Suprapubic skin (tissue), 4 donors: ENCODE data around the gene FAM237B. TPM values are rescaled to one million over a fixed set of nuclear protein-coding genes. Genes with fewer than 3 reads are reported as not detected.
A peak's percentile ranks its signal among the peaks of the same experiment; 100 is the strongest.
"Not testable (repeated sequence)": the region's sequence is repeated elsewhere in the genome, so short reads cannot be mapped to it uniquely, and the experiment has no call there.

ENCODE experiments used
- DNase-seq, 2 donors: peaks; one replicate each; pipeline ENCODE4 v3.0.0-alpha.2; 2019; ENCODE audit warnings: low spot score in 2 of 2
- H3K27ac ChIP-seq: fragments of 200-600 bp; sonication (generic); one replicate; pipeline ENCODE4 v1.5.1; 2019
- H3K27me3 ChIP-seq: fragments of 200-600 bp; sonication (generic); one replicate; pipeline ENCODE4 v1.5.1; 2019
- H3K36me3 ChIP-seq: fragments of 200-600 bp; sonication (generic); one replicate; pipeline ENCODE4 v1.5.1; 2019
- H3K4me1 ChIP-seq: fragments of 200-600 bp; sonication (generic); one replicate; pipeline ENCODE4 v1.5.1; 2019
- H3K4me3 ChIP-seq: fragments of 200-600 bp; sonication (generic); one replicate; pipeline ENCODE4 v1.5.1; 2019; ENCODE audit warnings: mild to moderate bottlenecking
- H3K9me3 ChIP-seq: fragments of 200-600 bp; sonication (generic); one replicate; pipeline ENCODE4 v1.5.1; 2019
- EP300 ChIP-seq: sonication (generic); formaldehyde crosslinking; IDR thresholded peaks from one replicate; pipeline ENCODE4 v1.6.1; 2017; ENCODE audit warnings: antibody characterized with exemption
- POLR2A ChIP-seq, 2 donors: fragments of 450-650 bp; IDR thresholded peaks; one replicate each; pipeline ENCODE4 v1.6.1; 2017; ENCODE audit warnings: antibody characterized with exemption in 2 of 2, mild to moderate bottlenecking in 2 of 2, moderate library complexity in 2 of 2
- POLR2AphosphoS5 ChIP-seq, 3 donors: sonication (generic); formaldehyde crosslinking; IDR thresholded peaks; one replicate each; pipeline ENCODE4 v1.6.1; 2017; ENCODE audit warnings: antibody characterized with exemption in 3 of 3
- WGBS: methylation state at CpG from one replicate; pipeline ENCODE4 v1.1.5; 2018; 5-methylcytosine and 5-hydroxymethylcytosine counted together
- total RNA-seq, 4 donors: library from RNA; depleted of rRNA; stranded (reverse); fragments of >200 nt; gene quantifications; one replicate each; pipeline ENCODE4 v1.1.0, GENCODE V29; 2016
- TF ChIP-seq, protein P1 (sequence below), 2 donors: fragments of 200-600 bp in 1 of 2; fragments of 450-650 bp in 1 of 2; sonication (generic) in 1 of 2; IDR thresholded peaks; one replicate each; pipeline ENCODE4 v1.5.1; 2016 to 2019; ENCODE audit warnings: antibody characterized with exemption in 2 of 2, mild to moderate bottlenecking in 1 of 2, moderate library complexity in 1 of 2

The FAM237B gene
- total RNA-seq, 4 donors from 2014 or later: not detected

GRCh38 chr7:90346336-90347125 lies 25.4 kb upstream of the FAM237B start, which contains the start of gene GTPBP10:
Gene GTPBP10 (plus strand): TSS chr7:90346716. CDS start chr7:90346742, 26 bp downstream.
- under 1% methylated on average over 23 of the region's 37 CpGs for WGBS
- H3K9me3 ChIP-seq: no peaks in the 10 kb centered on the region

GRCh38 chr7:90345595-90346335 lies 24.7 kb upstream of the FAM237B start:
- Histone ChIP-seq H3K36me3 (peaks cover 2% of the 10 kb centered on the region), H3K4me1 (peaks cover 21% of the 10 kb centered on the region), H3K9me3 (no peaks in the 10 kb centered on the region), H3K27me3 (no peaks in the 10 kb centered on the region), H3K4me3 (peak overlapping the region; percentile 57), H3K27ac (peak overlapping the region; percentile 76)
- 7% methylated on average over 18 of the region's 18 CpGs for WGBS
- TF ChIP-seq EP300 (no peak), POLR2AphosphoS5 (IDR thresholded peaks at IDR 0.05) (no peak), POLR2A (IDR thresholded peaks at IDR 0.05) (no peak)
- TF ChIP-seq, protein P1, sequence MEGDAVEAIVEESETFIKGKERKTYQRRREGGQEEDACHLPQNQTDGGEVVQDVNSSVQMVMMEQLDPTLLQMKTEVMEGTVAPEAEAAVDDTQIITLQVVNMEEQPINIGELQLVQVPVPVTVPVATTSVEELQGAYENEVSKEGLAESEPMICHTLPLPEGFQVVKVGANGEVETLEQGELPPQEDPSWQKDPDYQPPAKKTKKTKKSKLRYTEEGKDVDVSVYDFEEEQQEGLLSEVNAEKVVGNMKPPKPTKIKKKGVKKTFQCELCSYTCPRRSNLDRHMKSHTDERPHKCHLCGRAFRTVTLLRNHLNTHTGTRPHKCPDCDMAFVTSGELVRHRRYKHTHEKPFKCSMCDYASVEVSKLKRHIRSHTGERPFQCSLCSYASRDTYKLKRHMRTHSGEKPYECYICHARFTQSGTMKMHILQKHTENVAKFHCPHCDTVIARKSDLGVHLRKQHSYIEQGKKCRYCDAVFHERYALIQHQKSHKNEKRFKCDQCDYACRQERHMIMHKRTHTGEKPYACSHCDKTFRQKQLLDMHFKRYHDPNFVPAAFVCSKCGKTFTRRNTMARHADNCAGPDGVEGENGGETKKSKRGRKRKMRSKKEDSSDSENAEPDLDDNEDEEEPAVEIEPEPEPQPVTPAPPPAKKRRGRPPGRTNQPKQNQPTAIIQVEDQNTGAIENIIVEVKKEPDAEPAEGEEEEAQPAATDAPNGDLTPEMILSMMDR (IDR thresholded peaks at IDR 0.05): no peak
- no peak for DNase-seq

More at GRCh38 chr7:90346336-90347125, 25.4 kb upstream of the FAM237B start, which contains the start of gene GTPBP10:
- Histone ChIP-seq H3K36me3 (peaks cover 2% of the 10 kb centered on the region), H3K4me1 (peaks cover 21% of the 10 kb centered on the region), H3K27ac (peak within 1 kb of the TSS; percentile 76), H3K27me3 (no peaks in the 10 kb centered on the region), H3K4me3 (peak within 1 kb of the TSS; percentile 57)
- DNase-seq: peak; percentile 95
- no peak for TF ChIP-seq EP300
- TF ChIP-seq, protein P1 (IDR thresholded peaks at IDR 0.05): peak; percentile 62 to 78
- peak in 2 of 3 donors; percentile 66 to 90 for TF ChIP-seq POLR2AphosphoS5 (IDR thresholded peaks at IDR 0.05)
- TF ChIP-seq POLR2A (IDR thresholded peaks at IDR 0.05): peak; percentile 34 to 83

GRCh38 chr7:90345016-90345415 lies 23.9 kb upstream of the FAM237B start:
- Histone ChIP-seq H3K9me3 (no peaks in the 10 kb centered on the region), H3K27me3 (no peaks in the 10 kb centered on the region), H3K4me3 (no peak overlapping the region), H3K27ac (no peak overlapping the region), H3K36me3 (peaks cover 2% of the 10 kb centered on the region), H3K4me1 (peaks cover 21% of the 10 kb centered on the region)
- no peak for DNase-seq
- TF ChIP-seq POLR2AphosphoS5 (IDR thresholded peaks at IDR 0.05): no peak
- no peak for TF ChIP-seq EP300
- TF ChIP-seq POLR2A (IDR thresholded peaks at IDR 0.05): no peak
- TF ChIP-seq, protein P1 (IDR thresholded peaks at IDR 0.05): no peak

GRCh38 chr7:90337106-90337505 lies 16.0 kb upstream of the FAM237B start:
- H3K36me3 ChIP-seq: no peaks in the 10 kb centered on the region
- peaks cover 3% of the 10 kb centered on the region for H3K27me3 ChIP-seq
- H3K4me3 ChIP-seq: no peak overlapping the region
- no peaks in the 10 kb centered on the region for H3K4me1 ChIP-seq
- DNase-seq: no peak
- TF ChIP-seq EP300 (no peak), POLR2AphosphoS5 (IDR thresholded peaks at IDR 0.05) (no peak), POLR2A (IDR thresholded peaks at IDR 0.05) (no peak)
- TF ChIP-seq, protein P1 (IDR thresholded peaks at IDR 0.05): no peak
- no peaks in the 10 kb centered on the region for H3K9me3 ChIP-seq
- no peak overlapping the region for H3K27ac ChIP-seq

DNA sequence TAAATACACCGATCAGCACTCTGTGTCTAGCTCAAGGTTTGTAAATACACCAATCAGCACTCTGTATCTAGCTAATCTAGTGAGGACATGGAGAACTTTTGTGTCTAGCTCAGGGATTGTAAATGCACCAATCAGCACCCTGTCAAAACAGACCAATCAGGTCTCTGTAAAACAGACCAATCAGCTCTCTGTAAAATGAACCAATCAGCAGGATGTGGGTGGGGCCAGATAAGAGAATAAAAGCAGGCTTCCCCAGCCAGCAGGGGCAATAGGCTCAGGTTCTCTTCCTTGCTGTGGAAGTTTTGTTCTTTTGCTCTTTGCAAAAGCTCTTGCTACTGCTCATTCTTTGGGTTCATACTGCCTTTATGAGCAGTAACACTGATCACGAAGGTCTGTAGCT lies 13.8 kb upstream of the FAM237B start:
- H3K27ac ChIP-seq, H3K36me3 ChIP-seq, H3K4me1 ChIP-seq, H3K4me3 ChIP-seq, H3K9me3 ChIP-seq, H3K27me3 ChIP-seq, DNase-seq: not testable (repeated sequence)
- 96% methylated on average over 2 of the region's 2 CpGs for WGBS
